Left lobe of liver (tissue), 2 donors: ENCODE measurements around the gene TMEM154. TPM values are rescaled to one million over a fixed set of nuclear protein-coding genes. Genes with fewer than 3 reads are reported as not detected.

Source experiments
- ATAC-seq: fragments of 200-7000 bp; cut with Tn5 transposase; one replicate; pipeline ENCODE4 v1.9.1; 2020; ENCODE audit warnings: mild to moderate bottlenecking, moderate library complexity
- DNase-seq: peaks from one replicate; pipeline ENCODE4 v3.0.0-alpha.2; 2020; ENCODE audit warnings: low spot score
- total RNA-seq: library from RNA; stranded (reverse); gene quantifications from one replicate; pipeline ENCODE4 v1.2.1, GENCODE V29; 2021
- donor health status: DM: no; HTN: no; CAD: no; lungs with moderate emphysema.
- donor health status: DM: no; HTN: yes; CAD: no.

The TMEM154 gene, protein sequence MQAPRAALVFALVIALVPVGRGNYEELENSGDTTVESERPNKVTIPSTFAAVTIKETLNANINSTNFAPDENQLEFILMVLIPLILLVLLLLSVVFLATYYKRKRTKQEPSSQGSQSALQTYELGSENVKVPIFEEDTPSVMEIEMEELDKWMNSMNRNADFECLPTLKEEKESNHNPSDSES
- 2.1 TPM for total RNA-seq

DNA sequence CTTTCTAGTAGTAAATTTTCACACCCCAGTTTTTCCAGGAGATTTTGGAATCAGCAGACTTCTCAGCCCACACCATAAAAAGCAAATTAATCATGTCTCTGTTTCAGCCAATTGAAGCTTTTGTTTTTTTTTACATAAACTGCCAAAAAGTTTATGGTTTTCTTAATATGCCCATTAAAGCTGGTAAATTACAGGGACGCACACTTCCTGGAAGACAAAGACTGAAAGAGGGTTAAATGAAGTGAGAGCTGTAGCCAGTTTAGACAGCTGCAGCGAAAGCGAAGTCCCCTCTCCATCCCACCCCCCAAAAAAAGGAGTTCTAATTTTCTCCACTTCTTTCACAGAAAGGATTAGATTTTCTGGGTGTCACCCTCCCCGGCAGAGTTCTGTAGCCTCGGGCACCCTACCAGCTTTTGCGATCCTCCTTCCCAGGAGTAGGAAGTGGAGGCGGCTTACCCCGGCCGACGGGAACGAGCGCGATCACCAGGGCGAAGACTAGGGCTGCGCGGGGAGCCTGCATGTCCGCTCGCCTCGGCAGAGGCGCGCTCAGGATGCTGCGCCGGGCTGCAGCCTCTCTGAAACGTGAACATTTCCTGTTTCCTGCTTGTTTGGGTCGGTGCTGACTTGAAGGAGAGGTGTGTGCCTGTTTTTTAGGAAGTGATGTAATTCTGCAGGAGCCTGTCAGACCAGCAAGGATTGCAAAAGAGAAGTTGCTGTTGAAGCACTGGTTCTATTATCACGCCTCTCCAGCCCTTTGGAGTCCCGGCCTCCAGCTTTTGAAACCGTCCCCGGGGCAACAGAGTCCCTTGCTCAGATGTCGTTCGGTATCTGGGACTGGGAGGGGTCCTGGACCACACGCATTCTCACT lies at the start of gene TMEM154:
TMEM154 (minus strand) TSS at position 584 of the 868 bp plus-strand sequence; CDS start at position 520, 64 bp downstream.
- peak; percentile 61 for DNase-seq
- peak; percentile 84 for ATAC-seq

DNA sequence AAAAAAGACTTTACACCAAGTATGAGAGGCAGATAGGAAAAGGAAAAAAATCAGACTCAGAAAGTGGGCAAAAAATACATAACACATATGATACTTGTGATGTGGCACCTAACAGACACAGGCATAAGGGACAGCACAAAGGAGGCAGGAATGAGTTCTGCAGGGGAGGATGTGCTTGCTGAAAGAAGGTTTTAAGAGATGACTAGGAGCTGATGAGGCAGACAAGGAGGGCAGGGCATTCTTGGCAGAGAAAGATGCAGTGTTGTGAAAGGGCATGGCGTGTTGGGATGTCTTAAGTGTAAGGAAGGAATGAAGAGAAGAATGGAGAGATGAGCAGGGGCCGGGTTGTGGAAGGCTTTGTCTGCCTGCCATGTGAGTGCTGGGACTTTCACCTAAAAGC lies 49.7 kb upstream of the TMEM154 start:
- ATAC-seq, result no peak
- no peak for DNase-seq

DNA sequence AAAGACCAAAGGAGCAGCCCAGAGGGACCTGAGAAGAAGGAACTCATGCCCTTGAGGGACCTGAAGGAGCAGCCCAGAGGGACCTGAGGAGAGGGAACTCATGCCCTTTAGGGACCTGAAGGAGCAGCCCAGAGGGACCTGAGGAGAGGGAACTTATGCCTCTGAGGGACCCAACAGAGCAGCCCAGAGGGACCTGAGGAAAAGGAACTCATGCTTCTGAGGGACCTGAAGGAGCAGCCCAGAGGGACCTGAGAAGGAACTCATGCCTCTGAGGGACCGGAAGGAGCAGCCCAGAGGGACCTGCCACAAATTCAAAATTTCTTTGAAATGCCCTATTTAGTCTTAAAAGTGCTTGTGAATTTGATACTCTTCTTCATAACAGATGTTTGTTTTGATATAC lies 48.5 kb upstream of the TMEM154 start:
- DNase-seq, result no peak
- ATAC-seq, result no peak

DNA sequence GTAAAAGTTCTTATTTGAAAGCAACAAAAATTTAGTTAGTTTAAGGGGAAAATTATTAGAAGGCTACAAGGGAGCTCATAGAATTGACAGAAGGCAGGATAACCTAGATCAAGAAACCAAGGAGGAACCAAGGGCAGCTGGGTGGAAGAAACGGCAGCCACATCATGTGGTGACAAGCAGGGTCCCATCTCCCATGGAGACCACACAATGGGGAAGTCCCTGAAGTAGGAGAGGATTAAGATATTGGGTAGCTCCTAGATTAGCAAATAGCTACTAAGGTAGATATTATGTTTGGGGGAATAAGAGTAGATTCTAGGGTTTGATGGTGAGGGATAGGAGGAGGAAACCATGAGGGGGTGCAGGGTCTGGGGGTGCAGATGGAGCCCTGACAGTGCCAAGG lies 48.0 kb upstream of the TMEM154 start:
- DNase-seq (no peak), ATAC-seq (no peak)

DNA sequence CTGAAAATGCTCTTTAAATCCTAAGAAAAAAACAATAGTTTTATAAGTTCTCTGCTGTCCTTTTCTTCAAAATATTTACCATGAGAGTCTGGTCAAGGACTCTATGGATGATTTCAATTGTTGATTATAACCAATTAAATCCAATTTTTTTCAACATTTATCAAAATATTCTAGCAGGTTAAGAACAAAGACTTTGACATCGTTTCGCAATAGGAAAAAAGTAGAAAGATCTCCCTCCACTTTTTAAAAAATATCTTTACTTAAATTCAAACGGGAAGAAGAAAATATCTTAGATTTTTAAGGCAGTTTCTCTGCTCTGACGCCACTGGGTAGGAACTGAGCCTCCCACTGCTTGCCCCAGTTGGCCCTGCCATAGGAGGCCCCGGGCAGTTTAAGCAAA lies 44.7 kb upstream of the TMEM154 start:
- no peak for DNase-seq
- ATAC-seq, result no peak

DNA sequence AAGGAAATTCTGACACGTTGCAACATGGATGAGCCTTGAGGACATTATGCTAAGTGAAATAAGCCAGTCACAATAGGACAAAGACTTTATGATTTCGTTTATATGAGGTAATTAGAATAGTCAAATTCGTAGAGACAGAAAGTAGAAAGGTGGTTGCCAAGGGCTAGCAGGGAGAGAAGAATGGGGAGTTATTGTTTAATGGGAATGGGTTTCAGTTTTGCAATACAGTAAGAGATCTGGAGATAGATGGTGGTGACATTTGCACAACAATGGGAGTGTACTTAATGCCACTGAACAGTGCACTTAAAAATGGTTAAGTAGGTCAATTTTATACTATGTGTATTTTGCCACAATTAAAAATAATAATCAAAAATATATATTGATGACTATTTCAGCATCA lies 43.4 kb upstream of the TMEM154 start:
- no peak for ATAC-seq
- DNase-seq, result no peak

DNA sequence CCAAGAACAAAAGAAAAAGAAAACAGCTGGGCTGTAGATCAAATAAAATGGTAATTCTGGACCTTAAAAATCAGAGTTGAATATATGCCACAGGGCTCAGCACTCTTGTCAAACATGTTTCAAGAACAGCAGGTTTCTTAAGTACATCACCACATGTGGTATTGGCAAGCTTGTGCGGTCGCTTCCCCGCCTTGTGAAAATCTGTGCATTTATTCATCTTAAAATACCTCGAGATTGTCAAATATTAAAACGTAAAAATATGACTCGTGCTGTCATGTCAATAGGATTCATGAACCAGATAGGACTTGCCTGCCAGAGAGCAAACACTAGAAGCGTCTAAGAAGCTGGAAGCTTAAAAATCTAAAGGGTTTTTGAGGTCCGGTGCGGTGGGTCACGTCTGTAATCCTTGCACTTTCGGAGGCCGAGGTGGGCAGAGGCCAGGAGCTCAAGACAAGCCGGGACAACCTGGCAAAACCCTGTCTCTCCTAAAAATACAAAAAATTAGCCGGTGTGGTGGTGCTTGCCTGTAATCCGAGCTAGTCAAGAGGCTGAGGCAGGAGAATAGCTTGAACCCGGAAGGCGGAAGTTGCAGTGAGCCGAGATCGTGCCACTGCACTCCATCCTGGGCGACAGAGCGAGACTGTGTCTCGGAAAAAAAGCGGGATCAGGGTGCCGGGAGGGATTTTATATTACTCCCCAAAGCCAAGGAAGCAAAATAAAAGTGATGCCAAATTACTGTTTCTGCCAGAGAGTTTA lies 40.2 kb upstream of the TMEM154 start:
- ATAC-seq (no peak), DNase-seq (no peak)

DNA sequence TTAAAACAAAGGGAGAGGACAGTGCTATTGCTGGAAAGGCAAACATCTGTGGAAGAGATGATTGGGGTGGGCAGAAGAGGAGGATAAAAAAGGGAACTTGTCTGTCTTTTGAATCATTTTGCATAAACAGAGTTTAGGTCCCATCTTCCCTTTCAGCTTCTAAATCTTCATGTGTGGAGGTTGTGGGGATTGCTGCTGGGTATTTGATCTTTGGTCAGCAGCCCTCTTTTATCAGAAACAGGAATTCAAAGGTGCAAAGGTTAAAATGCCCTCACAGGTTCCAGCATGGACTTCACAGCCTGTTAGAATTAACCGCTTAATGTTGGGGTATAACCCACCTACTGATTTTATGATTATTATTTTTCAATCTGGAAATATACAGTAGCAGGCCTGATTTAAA lies 39.5 kb upstream of the TMEM154 start:
- DNase-seq, result no peak
- no peak for ATAC-seq

DNA sequence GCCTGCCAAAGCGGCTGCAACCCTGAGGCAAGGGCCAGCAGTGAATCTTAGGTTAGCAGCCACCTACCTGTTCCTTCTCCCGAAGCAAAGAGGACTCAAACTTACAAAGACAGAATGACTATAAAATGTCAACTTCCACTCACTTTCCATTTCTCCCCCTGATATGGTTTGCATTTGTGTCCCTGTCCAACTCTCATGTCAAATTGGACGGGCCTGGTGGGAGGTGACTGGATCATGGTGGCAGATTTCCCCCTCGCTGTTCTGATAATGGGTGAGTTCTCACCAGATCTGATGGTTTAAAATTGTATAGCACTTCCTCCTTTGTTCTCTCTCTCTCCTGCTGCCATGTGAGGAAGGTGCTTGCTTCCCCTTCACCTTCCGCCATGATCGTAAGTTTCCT lies 35.3 kb upstream of the TMEM154 start:
- ATAC-seq (no peak), DNase-seq (no peak)

DNA sequence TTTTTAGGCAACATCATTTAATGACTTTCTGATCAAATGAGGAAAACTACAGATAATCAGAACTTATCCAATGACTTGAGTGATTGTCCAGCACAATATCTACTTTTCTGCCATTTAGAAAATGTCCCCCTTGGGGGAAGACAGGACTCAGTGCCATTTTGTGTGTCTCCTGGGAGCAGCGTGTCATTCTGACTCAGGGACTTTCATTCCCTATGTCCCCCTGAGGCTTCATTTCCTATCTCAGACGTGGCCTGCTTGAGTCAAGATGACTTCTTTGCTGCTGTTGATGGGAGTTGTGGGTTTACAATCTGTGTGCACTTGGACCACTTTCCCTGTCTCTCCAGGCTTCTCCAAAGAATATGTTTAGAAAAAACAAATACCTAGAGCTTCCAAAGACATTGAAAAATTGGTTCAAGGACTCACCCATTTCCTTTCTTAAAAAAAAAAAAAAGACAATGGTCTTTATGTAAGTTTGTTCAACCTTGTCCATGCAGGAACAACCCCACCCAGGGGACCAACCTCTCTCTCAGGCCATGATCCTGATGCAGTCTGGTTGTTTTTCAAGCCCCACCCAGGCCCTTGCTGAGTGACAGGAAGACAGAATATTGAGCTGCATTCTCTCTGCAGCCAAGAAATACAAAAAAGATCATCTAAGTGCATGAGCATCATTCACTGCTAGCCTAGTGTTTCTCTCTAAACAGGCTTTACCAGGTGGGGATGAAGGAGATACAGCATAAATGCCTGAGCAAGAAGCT lies 34.3 kb upstream of the TMEM154 start:
- no peak for ATAC-seq
- DNase-seq, result no peak

DNA sequence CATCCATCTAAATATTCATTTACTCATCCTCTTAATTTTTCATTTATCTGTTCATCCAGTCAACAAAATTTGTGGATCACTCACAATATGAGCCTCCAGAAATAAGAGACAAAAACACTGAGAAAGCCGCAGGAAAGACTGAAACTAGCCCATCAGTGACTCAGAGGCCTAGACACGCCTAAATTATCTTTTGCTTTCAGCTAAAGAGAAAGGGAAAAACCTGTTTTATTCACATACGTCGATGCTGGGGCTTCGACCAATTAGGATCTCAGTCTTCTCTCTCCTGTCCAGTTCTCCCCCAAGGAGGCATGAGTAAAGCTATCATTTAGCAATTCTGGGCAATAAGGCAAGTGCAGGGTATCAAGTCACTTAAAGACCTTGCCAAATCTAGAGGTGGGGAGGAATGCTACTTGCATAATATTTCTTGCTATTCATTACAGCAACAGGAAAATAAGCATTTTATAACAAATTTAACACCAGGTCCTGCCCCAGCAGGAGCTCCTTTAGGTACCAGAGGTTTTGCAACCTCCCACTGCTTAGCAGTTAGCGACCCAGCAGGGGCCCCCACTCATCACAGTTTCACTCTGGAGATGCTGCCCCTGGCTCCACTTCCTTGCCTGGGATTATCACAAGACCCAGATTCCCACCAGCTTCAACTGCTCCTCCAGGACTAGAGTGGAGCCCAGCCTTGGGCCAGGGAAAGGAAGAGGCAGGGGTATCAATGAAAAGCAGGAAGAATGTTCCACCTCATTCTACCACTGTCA lies 30.1 kb upstream of the TMEM154 start:
- DNase-seq (no peak), ATAC-seq (no peak)

DNA sequence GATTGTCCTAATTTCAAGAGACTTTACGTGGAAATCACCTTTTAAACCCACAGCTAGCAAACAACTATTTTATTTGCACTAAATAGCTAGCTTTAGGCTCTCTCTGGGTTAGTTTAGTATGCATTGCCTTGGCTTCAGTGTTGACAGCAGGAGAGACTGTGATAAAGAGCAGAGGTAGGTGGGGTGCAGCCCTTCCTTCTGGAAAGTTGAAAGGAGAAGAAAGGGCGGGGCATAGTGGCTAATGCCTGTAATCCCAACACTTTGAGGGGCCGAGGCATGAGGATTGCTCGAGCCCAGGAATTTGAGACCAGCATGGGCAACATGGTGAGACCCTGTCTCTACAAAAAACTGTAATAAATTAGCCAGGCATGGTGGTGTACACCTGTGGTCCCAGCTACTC lies 29.0 kb upstream of the TMEM154 start:
- no peak for DNase-seq

DNA sequence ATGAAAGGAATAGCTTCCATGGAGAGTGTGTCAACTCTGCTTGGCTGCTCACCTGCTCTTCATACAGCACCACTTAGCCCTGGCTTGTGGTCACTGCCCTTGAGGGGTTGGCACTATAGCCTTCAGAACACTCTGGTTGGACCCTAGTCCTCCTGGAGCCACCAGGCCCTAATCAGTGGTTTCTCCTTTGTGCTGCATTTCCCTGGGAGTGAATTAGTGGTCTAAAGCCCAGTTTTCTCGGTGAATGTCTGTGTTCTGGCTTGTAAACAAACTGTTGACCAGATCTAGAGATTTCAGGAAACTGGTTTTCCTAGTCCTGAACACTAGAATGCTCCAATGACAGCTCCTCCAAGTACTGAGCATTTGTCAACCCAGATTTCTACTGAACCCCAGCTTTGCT lies 28.6 kb upstream of the TMEM154 start:
- no peak for DNase-seq
- no peak for ATAC-seq

More for the DNA sequence above, 29.0 kb upstream of the TMEM154 start:
- no peak for ATAC-seq

DNA sequence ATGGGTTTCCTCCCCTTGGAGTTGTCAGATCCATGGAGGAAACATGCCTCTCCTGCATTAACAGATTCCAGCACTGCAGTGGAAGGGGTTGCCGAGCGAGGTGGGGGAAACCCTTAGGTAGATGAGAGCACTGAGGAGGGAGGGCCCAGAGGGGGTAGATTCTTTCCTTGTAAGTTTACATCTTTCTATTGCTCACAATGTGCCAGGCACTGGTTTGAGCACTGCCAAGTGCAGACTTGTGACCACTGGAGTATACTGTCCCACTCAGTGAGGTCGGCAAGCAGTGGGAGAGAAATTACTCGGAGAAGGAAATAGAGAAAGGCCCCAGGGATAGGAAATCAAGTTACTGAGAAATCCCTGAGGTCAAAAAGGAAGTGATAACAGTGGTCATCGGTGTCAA lies 27.8 kb upstream of the TMEM154 start:
- ATAC-seq (no peak), DNase-seq (no peak)

DNA sequence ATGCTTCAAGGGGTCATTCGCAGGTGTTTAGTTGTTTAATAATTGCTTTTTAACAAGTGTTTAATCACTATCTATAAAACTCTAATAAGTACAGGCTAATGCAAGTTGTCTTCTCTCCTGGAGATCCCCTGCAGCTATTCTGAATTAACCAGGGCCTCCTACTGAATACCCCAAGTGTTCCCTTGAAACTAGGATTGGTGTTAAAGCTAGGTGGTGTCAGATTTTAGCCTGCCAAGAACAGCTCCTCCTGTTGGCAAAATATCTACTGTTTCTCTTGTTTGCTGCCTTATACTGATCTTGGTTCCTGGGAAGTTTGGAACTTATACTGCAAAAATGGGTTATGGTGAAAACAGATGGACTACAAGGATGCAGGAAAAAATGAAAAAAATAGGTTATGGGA lies 26.1 kb upstream of the TMEM154 start:
- no peak for ATAC-seq

DNA sequence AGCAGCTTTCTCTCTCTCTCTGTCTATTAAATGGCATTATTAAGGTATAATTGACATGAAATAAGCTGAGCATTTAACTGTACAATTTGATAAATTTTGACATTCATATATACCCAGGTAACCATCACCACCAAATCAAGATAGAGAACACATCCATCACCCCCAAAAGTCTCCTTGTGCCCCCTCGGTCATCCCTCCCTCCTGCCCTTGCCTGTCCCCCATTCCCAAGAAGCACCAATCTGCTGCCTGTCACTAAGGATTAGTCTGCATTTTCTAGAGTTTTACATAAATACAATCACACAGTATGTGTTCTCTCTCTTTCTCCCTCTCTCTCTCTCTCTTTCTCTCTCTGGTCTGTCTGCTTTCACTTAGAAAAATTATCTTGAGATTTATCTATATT lies 25.0 kb upstream of the TMEM154 start:
- ATAC-seq, result no peak
- DNase-seq, result no peak

More for the DNA sequence above, 26.1 kb upstream of the TMEM154 start:
- DNase-seq, result no peak

DNA sequence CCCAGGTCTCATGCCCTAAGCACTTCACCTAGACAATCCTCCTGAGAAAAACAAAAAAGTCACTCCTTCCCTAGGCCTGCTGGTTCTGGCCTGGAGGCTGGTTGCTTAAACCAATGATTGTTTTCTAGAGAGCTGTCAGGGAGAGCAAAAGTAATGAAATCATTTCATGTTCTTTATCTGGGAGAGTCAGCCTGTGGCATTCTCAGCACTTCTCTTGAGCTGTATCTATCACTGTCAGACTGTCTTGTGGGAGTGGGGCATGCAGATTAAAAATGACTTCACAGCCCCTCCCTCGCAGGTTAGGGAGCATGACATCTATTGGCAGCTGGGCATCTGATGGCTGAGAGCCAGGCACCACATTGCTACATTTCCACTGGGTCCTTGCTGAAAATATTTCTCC lies 20.4 kb upstream of the TMEM154 start:
- no peak for DNase-seq
- no peak for ATAC-seq

DNA sequence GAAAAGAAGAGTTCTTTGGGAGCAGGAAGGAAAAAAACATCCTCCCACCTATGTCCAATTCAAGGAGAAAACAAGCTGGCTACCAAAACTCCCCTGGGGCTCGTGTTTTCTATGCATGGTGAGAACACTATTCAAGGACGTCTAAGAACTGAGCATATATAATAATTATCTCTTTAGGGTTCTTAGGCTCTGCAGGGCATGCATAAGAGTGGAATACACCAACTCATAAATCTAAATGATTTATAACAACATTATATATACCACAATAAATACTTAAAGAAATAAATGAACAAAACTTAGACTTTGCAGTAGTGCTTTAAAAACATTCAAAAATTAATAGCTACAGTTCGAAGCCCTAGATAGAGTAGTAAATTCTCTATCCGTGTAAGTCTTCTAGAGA lies 19.5 kb upstream of the TMEM154 start:
- no peak for ATAC-seq
- no peak for DNase-seq

DNA sequence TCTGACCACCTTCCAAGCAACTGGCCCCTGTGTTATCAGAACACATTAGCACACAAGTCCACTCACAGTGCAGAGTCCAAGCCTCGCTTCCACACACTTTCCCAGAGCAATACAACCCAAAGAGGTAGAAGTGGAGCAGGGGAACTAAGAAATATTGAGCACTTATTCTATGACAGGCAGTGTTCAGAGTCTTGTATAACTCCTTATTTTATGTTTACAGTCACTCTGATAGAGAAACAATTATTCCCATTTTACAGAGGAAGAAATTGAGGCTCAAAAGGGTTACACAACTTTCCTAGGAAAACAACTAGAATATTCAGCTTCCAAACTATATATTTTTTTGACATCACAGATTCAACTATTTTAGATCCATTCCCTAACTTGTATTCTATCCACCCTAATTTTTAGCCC lies 18.3 kb upstream of the TMEM154 start:
- ATAC-seq (peak; percentile 82), DNase-seq (no peak)
